Stimulated activated CD4-positive, alpha-beta T cell treated with anti-CD3 and anti-CD28 coated beads, Interleukin-4, amount 100 ng/mL, for 1 hour (primary cell): ENCODE data around the gene CRKL.
"Not testable (repeated sequence)": the region's sequence is repeated elsewhere in the genome, so short reads cannot be mapped to it uniquely, and the experiment has no call there.

Source experiments
- DNase-seq: peaks from one replicate; pipeline ENCODE4 v3.0.0-alpha.2; 2020

CRKL gene

GRCh38 chr22:20970939-20971657 is 53.9 kb downstream of the CRKL start:
- no peak for DNase-seq

DNA sequence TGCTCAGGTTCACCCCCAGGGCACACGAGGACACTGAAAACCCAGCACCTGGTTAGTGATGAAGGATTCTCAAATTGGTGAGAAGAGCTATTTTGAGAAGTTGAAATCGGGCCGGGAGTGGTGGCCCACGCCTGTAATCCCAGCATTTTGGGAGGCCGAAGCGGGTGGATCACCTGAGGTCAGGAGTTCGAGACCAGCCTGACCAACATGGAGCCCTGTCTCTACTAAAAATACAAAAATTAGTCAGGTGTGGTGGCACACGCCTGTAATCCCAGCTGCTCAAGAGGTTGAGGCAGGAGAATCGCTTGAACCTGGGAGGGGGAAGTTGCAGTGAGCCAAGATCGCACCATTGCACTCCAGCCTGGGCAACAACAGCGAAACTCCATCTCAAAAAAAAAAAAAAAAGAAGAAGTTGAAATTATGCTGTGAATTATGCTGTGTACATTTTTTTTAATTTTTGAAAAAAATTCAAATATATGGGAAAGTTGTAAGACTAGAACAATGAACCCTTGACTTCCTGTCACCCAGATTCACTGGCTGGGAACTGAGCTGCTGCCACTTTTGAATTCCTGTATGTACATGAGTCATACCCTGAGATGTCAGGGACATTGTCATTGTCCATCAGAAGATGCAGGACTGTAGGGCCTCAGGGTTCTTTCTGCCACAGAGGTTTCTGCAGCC is 54.9 kb downstream of the CRKL start:
- not testable (repeated sequence) for DNase-seq

DNA sequence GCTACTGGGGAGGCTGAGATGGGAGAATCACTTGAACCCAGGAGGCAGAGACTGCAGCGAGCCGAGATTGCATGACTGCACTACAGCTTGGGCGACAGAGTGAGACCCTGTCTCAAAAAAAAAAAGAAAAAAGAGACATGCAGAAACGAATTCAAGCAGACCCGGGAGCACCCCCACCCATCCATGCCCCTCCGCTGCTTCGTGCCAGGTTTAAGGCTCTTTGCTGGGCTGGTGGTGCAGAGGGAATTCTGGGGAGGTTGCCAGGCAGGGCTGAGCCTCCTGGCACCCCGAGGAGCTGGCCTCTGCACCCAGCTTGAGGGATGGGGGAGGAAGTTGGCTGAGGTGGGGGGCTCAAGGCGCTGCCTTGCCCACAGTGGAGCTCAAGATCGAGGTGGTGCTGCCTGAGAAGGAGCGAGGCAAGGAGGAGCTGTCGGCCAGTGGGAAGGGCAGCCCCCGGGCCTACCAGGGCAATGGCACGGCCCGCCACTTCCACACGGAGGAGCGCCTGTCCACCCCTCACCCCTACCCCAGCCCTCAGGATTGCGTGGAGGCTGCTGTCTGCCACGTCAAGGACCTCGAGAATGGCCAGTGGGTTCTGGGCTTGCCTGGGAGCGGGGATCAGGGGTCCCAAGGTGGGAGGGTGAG is 55.8 kb downstream of the CRKL start:
- no peak for DNase-seq

DNA sequence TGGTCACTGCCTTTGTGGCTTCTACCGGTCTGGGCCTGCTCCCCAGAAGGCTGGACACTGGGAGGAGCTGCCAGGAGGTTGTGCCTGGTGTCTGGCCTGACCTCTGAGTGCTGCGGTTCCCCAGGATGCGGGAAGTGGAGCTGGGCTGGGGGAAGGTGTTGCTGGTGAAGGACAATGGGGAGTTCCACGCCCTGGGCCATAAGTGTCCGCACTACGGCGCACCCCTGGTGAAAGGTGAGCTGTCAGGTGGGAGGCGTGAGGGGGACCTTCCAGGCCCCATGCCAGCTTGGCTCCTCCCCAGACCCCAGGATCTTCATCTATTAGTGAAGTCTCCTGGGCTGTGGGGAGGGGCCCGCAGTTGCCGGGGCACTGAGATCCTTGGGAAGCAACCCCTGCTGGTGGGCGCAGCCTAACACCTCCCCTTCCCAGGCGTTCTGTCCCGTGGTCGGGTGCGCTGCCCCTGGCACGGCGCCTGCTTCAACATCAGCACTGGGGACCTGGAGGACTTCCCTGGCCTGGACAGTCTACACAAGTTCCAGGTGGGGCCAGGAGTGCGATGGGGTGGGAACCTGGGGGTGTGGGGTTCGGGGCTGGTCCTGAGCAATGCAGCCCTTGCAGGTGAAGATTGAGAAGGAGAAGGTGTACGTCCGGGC is 56.6 kb downstream of the CRKL start:
- DNase-seq = no peak

DNA sequence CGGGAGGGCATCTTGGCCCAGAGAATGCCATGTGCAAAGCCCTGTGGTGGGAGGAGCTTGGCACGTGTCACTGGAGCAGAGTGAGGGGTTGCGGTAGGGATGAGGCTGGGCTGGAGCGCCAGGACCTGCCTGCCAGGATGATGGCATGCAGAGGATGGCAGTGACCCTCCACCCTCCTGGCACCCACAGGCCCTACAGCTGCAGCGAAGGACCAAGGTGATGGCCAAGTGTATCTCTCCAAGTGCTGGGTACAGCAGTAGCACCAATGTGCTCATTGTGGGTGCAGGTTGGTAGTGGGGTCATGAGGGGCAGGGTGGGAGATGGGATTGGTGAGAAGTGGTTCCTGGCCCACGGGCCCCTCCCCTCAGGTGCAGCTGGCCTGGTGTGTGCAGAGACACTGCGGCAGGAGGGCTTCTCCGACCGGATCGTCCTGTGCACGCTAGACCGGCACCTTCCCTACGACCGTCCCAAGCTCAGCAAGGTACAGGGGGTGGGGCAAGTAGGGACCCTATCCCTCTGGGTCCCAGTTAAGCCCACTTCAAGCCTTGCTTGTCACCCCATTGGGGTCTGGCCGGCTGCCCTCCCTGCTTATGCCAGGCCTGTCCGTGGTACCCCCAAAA is 57.2 kb downstream of the CRKL start:
- DNase-seq = no peak

GRCh38 chr22:20975541-20976290 is 58.5 kb downstream of the CRKL start:
- no peak for DNase-seq

- no peak for DNase-seq
Observed at GRCh38 chr22:20976291-20976877, 59.2 kb downstream of the CRKL start.

- DNase-seq = no peak
Observed at GRCh38 chr22:20977019-20977418, 59.8 kb downstream of the CRKL start.

DNA sequence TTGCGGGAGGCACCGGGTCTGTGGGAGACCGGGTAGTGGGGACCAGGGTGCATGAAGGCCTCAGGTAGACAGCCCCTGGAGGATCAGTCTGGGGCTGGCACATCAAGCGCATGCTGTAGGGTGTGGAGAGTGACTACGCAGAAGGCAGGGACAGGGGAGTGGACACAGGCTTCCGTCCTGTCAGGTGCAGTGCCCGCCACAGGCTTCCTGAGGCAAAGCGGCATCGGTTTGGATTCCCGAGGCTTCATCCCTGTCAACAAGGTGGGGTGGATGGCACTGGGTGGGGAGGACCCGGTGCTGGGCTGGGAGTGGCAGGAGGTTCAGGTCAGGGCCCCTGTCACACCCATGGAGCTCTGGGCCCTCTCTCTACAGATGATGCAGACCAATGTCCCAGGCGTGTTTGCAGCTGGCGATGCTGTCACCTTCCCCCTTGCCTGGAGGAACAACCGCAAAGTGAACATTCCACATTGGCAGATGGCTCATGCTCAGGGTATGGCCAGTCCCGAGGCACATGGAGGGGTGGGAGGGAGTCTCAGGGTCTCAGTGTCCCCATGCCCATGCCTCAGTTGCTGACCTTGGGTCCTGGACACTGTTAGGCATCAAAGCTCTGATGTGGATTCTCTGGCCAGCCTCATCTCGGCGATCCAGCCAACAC is 60.4 kb downstream of the CRKL start:
- no peak for DNase-seq

- DNase-seq = no peak
Observed at GRCh38 chr22:20978419-20978818, 61.2 kb downstream of the CRKL start.

DNA sequence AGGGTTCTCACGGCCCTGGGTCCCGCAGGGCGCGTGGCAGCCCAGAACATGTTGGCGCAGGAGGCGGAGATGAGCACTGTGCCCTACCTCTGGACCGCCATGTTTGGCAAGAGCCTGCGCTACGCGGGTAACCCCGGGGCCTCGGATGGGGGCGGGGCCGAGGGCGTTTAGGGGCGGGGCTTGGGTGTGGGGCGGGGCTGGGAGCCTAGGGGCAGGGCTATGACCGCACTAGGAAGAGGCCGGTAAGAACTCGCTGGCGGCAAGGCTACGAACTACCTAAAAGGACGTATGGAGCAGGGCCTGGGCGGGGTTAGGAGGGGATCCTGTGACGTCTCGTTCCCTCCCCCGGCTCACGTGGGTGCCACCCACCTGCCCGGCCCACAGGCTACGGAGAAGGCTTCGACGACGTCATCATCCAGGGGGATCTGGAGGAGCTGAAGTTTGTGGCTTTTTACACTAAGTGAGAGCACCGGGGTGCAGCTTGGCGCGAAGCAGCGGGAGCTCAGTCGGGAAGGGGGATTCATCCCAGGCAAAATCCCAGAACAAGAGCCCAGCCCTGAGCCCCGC is 62.1 kb downstream of the CRKL start:
- DNase-seq = peak; percentile 69

- no peak for DNase-seq
Observed at GRCh38 chr22:20979940-20980453, 62.8 kb downstream of the CRKL start.

GRCh38 chr22:20980523-20980922 is 63.3 kb downstream of the CRKL start:
- DNase-seq = no peak

DNA sequence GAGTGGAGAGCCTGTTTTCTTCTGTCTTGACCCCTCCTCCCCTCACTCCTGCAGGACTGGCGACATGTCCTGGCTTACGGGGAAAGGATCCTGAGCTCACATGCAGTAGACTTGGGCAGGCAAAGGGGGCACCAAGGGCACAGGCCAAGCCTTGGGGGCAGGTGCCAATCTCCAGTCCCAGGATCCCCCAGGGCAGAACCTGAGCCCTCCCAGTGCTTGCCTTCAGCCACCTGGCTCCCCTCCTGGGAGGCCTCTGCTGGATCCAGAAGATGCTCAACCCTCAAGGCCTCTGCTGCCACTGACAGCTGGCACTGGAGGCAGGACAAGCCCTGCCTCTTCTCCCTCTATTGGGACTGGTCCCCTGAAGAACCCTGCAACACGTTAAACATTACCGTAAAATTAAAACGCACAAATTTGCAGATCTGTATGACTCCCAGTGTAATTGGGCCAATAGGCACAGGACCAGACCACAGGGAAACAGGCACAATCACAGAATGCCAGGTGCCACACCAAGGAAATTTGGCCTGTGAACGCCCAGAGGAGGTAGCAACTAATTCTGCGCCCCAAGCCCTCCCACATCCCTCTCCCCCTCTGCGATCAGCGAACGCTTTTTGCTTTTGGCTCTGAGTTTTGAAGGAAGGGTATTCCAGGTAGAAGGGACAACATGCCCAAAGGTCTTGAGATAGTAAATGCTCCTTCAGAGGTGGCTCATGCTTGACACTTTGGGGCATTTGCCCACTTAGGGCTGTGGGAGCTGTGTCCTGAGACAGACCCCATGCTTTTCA is 63.9 kb downstream of the CRKL start:
- DNase-seq = no peak

GRCh38 chr22:20981787-20982562 is 64.8 kb downstream of the CRKL start, which contains the start of gene LZTR1:
LZTR1 (plus strand) TSS chr22:20982297; CDS start chr22:20982372, 75 bp downstream.
- DNase-seq = peak; percentile 77

GRCh38 chr22:20982563-20982882 is 65.3 kb downstream of the CRKL start:
- DNase-seq = no peak

DNA sequence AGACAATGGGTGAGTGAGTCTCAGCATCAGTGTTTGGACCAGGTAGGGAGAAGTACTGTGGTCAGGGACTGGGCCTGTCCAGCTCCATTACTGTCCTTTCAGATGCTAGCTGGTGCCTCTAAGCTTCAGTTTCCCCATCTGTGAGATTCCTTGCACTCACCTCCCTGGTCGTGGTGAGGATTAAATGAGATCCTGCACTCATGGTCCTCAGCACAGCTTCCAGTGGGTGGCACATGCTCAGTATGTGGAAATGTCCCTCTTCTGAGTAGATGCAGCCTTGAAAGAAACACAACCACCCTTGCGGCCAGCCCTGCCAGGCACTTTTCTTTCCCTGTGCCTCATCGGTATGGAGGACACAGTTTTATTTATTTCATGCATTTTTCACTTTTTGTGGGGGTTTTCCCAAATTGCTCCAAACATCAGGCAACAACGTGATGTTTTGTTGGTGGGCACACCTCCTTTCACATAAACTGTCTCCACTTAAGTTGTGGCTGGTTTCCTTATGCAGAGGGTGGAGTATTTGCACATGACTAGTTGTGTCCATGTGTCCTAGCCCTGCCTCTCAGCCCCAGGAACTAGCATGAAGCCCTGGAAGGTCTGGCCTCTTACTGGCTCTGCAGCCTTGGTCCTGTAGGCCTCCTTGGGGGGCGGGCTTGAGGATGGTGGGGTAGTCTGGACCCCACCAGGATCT is 66.0 kb downstream of the CRKL start:
- no peak for DNase-seq

DNA sequence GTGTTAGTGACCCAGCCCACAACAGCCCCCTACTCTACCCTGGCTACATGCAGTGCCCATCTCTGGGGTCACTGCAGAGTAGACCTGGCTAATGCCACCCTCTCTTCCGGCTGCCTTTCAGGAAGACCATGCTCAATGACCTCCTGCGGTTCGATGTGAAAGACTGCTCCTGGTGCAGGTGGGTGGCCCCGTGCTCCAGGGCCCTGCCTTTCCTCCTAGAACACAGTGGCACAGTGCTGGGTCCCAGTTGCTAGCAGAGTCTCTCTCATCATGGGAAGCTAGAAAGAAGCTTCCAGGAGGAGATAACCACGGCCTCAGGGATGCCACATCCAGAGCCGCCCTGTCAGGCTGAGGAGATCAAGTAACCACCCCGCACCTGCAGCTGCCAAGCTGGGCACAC is 68.5 kb downstream of the CRKL start:
- DNase-seq = no peak

- DNase-seq = no peak
Observed at GRCh38 chr22:20986365-20986764, 69.2 kb downstream of the CRKL start.
